Measurements from ENCODE around the gene CYP26C1. TPM values are rescaled to one million over a fixed set of nuclear protein-coding genes. Genes with fewer than 3 reads are reported as not detected.

Gene CYP26C1
- total RNA-seq, 1 experiment from 2014 or later, result 0.79 TPM

DNA sequence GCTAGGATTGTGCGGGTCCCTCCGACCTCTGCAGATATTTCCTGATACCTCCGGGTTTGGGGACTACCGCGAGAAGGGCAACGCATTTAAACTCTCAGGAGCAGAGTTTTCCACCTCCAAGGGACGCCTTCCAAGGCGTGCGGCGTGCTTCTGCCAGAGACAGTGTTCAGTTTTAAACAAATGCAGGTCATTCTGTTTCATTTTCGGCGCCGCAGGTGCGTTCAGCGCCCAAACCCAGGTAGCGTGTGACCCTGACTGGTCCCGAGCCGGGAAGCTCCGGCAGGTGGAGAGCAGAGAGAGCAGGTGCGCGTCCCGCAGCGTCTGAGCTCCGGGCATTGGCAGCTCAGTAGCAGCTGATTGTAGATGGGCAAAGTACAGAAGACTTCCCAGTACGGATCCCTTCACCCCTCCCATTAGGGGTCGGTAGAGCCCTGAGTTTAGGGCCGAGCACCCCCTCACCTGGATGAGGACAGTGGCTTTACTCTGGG lies 11.7 kb downstream of the CYP26C1 start:
- DNase-seq, result peak; percentile 57
- H3K27me3 Mint-ChIP-seq (ENCODE audit: low read depth), result peaks cover 96% of the 10 kb centered on the region

More for the DNA sequence above, 11.7 kb downstream of the CYP26C1 start:
- no peak overlapping the region for H2BK120ac ChIP-seq (ENCODE audit: low read depth, low read length, poor library complexity, severe bottlenecking)
- no peak overlapping the region for H3K56ac ChIP-seq (ENCODE audit: insufficient read length, low read depth, low read length)
- H2AFZ ChIP-seq (ENCODE audit: low read length), result no peak overlapping the region
- H3K27me3 ChIP-seq (ENCODE audit: insufficient read depth, low read length), result peaks cover 91% of the 10 kb centered on the region
- H3K18ac ChIP-seq (ENCODE audit: insufficient read length, low read depth, low read length), result no peak overlapping the region
- no peak overlapping the region for H3K4ac ChIP-seq (ENCODE audit: low read depth, low read length)
- H3K14ac ChIP-seq (ENCODE audit: insufficient read depth, low read length), result no peak overlapping the region
- Mint-ChIP-seq H3K36me3 (ENCODE audit: insufficient read depth in 1 of 3, low read depth in 3 of 3) (peaks cover 0 to 33% (median 31%) of the 10 kb centered on the region in 3 experiments; a peak in 6 of 7 replicates), H3K27ac (no peak overlapping the region), H3K4me1 (peaks cover 50 to 54% of the 10 kb centered on the region in 2 experiments), H3K4me3 (peak overlapping the region; percentile 90 to 95), H3K9me3 (peaks cover 2 to 6% of the 10 kb centered on the region in 2 experiments; a peak in 3 of 5 replicates)
- H3K27ac ChIP-seq (ENCODE audit: insufficient read length, low read depth, low read length), result no peak overlapping the region
- H2AK5ac ChIP-seq (ENCODE audit: insufficient read length, low read length), result no peak overlapping the region
- H4K91ac ChIP-seq (ENCODE audit: insufficient read length, low read depth, low read length), result no peak overlapping the region
- no peak overlapping the region for H2BK12ac ChIP-seq (ENCODE audit: insufficient read length, low read depth, low read length)
- no peak overlapping the region for H2BK5ac ChIP-seq (ENCODE audit: insufficient read length, low read length)
- no peak overlapping the region for H4K8ac ChIP-seq (replicated peaks; ENCODE audit: insufficient read length, low read depth, low read length)
- H3K23me2 ChIP-seq (ENCODE audit: insufficient read length, low read depth, low read length, poor library complexity, severe bottlenecking), result peaks cover 30% of the 10 kb centered on the region
- H3K23ac ChIP-seq (ENCODE audit: insufficient read length, low read depth, low read length), result no peak overlapping the region
- H3K79me1 ChIP-seq (ENCODE audit: insufficient read depth, low read depth, low read length, poor library complexity, severe bottlenecking), result no peaks in the 10 kb centered on the region
- no peaks in the 10 kb centered on the region for H3K9me3 ChIP-seq (ENCODE audit: control insufficient read depth, low read depth, low read length)
- no peak overlapping the region for H3T11ph ChIP-seq (ENCODE audit: low read length)
- no peak for TF ChIP-seq CTCF (conservative IDR thresholded peaks at IDR 0.05)
- H3K4me2 ChIP-seq (ENCODE audit: insufficient read depth, insufficient read length, low read length), result peak overlapping the region; percentile 60
- no peak overlapping the region for H2BK20ac ChIP-seq (ENCODE audit: low read depth, low read length, poor library complexity, severe bottlenecking)
- no peak overlapping the region for H2BK15ac ChIP-seq (ENCODE audit: low read depth, low read length)
- no peaks in the 10 kb centered on the region for H4K20me1 ChIP-seq (ENCODE audit: control insufficient read depth, insufficient read depth, insufficient read length)
- H3K4me1 ChIP-seq (ENCODE audit: insufficient read depth, low read length), result no peaks in the 10 kb centered on the region
- no peaks in the 10 kb centered on the region for H3K79me2 ChIP-seq (ENCODE audit: insufficient read depth, low read length)
- no peak overlapping the region for H3K9ac ChIP-seq (ENCODE audit: extremely low read depth, insufficient read length, low read length)
- H4K5ac ChIP-seq (ENCODE audit: insufficient read length, low read depth, low read length), result no peak overlapping the region
- no CpG with 5 or more reads among the region's 27 CpGs for WGBS (ENCODE audit: extremely low coverage, insufficient read length, low lambda C conversion rate)

All from H9 (cell line).